SK-N-MC (cell line): ENCODE measurements around the gene DNAH6.

Experiments used
- DNase-seq: peaks from one replicate; pipeline ENCODE4 v3.0.0-alpha.2; 2011; ENCODE audit warnings: low read depth, low spot score
- H3K27ac ChIP-seq: fragments of 200-600 bp; sonication (generic); 2 replicates; pipeline ENCODE4 v1.5.1; 2016; ENCODE audit warnings: mixed run types
- H3K36me3 ChIP-seq: fragments of 200-600 bp; sonication (generic); 2 replicates; pipeline ENCODE4 v1.6.1; 2017; ENCODE audit warnings: antibody characterized with exemption, low read length, mixed read lengths; ENCODE audit not compliant: insufficient read depth
- H3K4me3 ChIP-seq: fragments of 200-600 bp; sonication (generic); 2 replicates; pipeline ENCODE4 v1.5.1; 2016
- H3K9ac ChIP-seq: fragments of 200-600 bp; sonication (generic); 2 replicates; pipeline ENCODE4 v1.8.0; 2017; ENCODE audit warnings: mixed run types, mixed read lengths; ENCODE audit not compliant: insufficient read length
- H3K9me3 ChIP-seq: fragments of 200-600 bp; sonication (generic); 2 replicates; pipeline ENCODE4 v1.6.1; 2017; ENCODE audit warnings: low read depth, mild to moderate bottlenecking, antibody characterized with exemption, low read length, moderate library complexity, mixed read lengths
- EZH2 ChIP-seq: fragments of 200-600 bp; sonication (generic); IDR thresholded peaks from one replicate; pipeline ENCODE4 v1.6.1; 2017; ENCODE audit warnings: antibody characterized with exemption
- FOXP2 ChIP-seq: optimal IDR thresholded peaks from 2 replicates; pipeline ENCODE3; 2011; ENCODE audit warnings: mild to moderate bottlenecking, moderate library complexity; ENCODE audit not compliant: insufficient read depth; ENCODE audit errors: extremely low read length, control extremely low read depth
- POLR2AphosphoS5 ChIP-seq: IDR thresholded peaks from 2 replicates; pipeline ENCODE4 v1.6.1; 2012; ENCODE audit warnings: mild to moderate bottlenecking, low read depth, low read length, borderline replicate concordance

Gene DNAH6

DNA sequence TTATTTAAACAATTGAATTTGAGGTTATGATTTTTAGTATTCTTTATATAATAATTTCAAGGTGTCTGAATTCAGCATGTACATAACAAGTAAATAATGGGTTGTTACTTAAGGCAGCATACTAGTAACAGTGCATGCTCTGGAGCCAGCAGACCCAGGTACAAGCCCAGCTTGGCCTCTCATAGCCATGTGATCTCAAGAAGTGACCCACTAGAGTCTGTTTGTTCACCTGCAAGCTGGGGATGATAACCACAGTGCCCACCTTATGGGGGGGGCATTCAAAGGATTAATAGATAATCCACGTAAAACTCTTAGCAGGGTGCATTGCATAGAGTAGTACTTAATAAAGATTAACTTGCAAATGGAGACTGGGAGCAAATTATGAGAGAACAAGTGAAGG is 201.0 kb downstream of the DNAH6 start:
- no peak for DNase-seq
- no peaks in the 10 kb centered on the region for H3K9me3 ChIP-seq
- no peaks in the 10 kb centered on the region for H3K36me3 ChIP-seq
- H3K4me3 ChIP-seq = no peak overlapping the region
- no peak for TF ChIP-seq EZH2
- no peak for TF ChIP-seq FOXP2
- no peak for TF ChIP-seq POLR2AphosphoS5
- no peak overlapping the region for H3K27ac ChIP-seq
- no peak overlapping the region for H3K9ac ChIP-seq

DNA sequence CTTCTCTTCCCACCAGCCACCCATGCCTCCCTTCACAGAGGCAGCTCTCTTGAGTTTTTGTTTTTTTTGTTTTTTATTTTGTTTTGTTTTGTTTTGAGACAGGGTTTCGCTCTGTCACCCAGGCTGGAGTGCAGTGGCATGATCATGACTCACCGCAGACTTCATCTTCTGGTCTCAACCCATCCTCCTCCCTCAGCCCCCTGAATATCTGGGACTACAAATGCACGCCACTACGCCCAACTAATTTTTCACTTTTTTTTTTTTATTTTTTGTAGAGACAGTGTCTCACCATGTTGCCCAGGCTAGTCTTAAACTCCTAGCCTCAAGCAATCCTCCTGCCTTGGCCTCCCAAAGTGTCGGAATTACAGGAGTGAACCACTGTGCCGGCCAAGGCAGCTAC is 203.1 kb downstream of the DNAH6 start:
- Histone ChIP-seq H3K9ac (no peak overlapping the region), H3K36me3 (no peaks in the 10 kb centered on the region), H3K9me3 (no peaks in the 10 kb centered on the region), H3K4me3 (no peak overlapping the region), H3K27ac (no peak overlapping the region)
- DNase-seq = no peak
- TF ChIP-seq POLR2AphosphoS5 (no peak), EZH2 (no peak), FOXP2 (no peak)

DNA sequence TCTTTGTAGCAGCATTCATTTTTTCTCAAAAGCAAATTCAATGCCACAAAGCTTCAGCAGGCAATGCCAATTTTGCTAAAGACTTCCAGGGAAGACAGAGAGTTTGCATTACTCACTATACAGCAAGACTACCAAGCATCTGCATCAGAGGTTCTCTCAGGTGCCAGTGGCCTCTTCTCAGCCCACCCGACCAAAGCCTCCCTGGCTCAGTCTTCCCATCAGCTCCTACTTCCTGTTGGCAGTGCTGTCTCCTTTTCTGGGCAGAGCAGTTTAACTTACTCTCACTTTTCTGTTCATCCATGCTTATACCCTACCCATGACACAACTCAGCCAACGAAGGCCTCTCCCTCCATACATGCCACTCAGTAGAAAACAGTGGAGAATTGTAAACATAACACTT is 207.5 kb downstream of the DNAH6 start:
- Histone ChIP-seq H3K4me3 (no peak overlapping the region), H3K9me3 (no peaks in the 10 kb centered on the region), H3K27ac (no peak overlapping the region), H3K36me3 (no peaks in the 10 kb centered on the region), H3K9ac (no peak overlapping the region)
- DNase-seq = no peak
- TF ChIP-seq FOXP2 (no peak), EZH2 (no peak), POLR2AphosphoS5 (no peak)

DNA sequence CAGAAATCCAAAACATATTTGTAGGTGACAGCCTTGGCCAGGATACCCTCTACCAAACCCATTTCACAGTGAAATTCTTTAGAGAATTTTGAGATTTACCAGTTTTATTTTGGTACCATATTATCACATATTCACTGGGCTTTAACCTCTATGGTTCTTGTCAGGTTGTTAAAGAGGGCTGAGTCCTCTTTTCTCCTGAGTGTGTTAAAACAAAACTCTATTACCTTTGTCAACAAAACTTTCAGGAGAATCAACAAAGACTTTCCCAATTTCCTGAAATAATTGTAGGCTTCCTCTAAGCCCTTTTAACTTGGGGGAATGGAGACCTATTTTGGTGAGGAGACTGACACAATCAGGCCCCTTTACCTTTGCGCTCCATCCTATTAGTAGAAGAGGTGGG is 209.4 kb downstream of the DNAH6 start:
- Histone ChIP-seq H3K9me3 (no peaks in the 10 kb centered on the region), H3K36me3 (no peaks in the 10 kb centered on the region), H3K9ac (no peak overlapping the region), H3K4me3 (no peak overlapping the region), H3K27ac (no peak overlapping the region)
- TF ChIP-seq POLR2AphosphoS5 = no peak
- no peak for TF ChIP-seq FOXP2
- TF ChIP-seq EZH2 = no peak
- no peak for DNase-seq

DNA sequence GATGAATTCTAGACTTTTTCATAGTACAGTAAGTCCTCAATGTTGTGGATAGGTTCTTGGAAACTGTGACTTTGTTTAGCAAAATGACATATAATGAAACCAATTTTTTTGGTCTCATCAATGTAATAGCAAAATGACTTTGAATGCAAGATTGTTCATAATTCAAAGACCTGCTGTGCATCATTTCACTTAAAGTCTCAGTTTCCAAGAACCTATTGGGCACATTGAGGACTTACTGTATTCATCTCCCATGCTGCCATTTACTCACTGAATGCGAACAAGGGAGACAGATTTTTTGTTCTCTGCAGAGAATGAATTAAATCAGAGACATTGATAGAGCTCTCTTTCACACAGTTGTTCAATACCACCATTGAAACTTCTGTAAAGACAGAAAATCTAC is 211.0 kb downstream of the DNAH6 start:
- H3K36me3 ChIP-seq = no peaks in the 10 kb centered on the region
- H3K4me3 ChIP-seq = no peak overlapping the region
- no peaks in the 10 kb centered on the region for H3K9me3 ChIP-seq
- TF ChIP-seq EZH2 (no peak), POLR2AphosphoS5 (no peak), FOXP2 (no peak)
- no peak overlapping the region for H3K27ac ChIP-seq
- no peak for DNase-seq
- H3K9ac ChIP-seq = no peak overlapping the region

DNA sequence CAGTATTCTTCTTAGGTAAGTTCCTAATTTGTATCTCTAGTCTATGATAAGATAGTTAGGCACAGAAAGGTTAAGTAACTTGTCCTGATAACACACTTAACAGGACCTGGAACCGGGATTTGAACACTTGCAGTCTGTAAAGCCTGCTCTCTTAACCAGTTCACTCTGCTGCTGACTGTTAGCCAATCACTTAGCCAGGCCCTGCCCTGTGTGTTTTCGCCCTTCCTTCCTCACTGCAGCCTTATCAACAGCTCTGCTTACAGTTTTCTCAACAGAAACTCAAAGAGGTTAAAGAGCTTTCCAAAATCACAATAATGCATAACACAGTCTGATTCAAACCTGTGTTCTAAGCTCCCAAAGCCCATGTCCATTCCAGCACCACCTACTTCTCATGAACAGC is 212.9 kb downstream of the DNAH6 start:
- H3K27ac ChIP-seq = no peak overlapping the region
- no peak for DNase-seq
- H3K4me3 ChIP-seq = no peak overlapping the region
- no peaks in the 10 kb centered on the region for H3K36me3 ChIP-seq
- no peak for TF ChIP-seq FOXP2
- no peak for TF ChIP-seq POLR2AphosphoS5
- TF ChIP-seq EZH2 = no peak
- no peaks in the 10 kb centered on the region for H3K9me3 ChIP-seq
- no peak overlapping the region for H3K9ac ChIP-seq

DNA sequence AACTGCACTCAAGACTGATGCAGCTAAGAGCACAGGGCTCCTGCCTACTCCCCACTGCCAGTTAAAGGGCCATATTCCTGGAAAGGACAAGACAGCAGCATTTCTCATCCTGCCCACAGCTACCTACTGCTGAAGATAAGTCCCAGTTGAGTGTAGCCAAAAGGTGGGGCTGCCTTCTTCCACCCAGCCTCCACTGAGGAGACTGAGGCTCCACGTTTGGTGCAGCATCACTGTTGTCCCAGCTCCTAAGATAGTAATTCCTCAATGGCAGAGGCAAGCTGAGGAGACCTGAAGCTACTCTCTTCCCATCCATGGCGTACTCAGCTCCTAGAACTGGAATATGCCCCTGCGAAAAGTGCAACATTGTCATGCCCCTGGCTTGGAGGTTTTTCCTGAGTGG is 214.9 kb downstream of the DNAH6 start:
- Histone ChIP-seq H3K9me3 (no peaks in the 10 kb centered on the region), H3K27ac (no peak overlapping the region), H3K36me3 (no peaks in the 10 kb centered on the region), H3K9ac (no peak overlapping the region), H3K4me3 (no peak overlapping the region)
- TF ChIP-seq POLR2AphosphoS5 (no peak), FOXP2 (no peak), EZH2 (no peak)
- no peak for DNase-seq

DNA sequence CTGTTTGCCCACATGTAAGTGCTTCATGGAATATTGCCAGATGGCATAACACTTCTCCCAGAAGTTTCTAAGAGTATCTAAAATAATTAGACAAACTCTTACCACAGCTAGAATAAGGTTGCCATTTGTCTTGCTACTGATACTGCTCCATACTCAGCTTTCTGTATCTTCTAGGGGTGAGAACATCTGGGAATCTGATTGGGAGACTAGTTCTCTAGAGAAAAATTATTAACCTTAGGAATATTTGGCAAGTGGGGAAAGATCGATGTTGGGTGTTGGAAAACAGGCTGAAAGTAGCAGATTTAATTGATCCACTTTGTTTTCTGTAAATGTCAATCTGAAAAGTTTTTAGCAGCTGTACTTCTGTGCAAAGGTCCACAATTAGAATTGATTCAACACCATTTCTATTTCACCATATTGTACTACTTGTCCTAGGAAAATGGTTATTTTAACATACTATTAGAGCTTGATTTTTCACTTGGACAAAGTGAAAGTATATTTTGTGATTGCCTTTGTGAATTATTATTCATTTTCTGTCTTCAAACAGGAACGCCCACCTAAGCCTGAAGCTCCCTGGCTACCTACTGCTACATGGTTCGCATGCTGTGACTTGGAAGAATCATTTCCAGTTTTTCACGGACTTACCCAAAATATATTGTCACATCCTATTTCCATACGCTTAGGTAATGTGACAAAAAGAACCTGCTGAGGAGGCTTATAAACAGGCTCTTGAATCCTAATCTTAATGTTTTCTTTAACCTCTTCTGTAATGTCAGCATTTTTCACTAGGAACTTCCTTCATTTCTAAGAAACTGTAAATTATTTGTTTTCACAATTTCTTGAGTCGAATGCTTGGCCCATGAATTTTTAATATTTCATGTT is 216.8 kb downstream of the DNAH6 start:
- Histone ChIP-seq H3K9ac (no peak overlapping the region), H3K27ac (no peak overlapping the region), H3K36me3 (no peaks in the 10 kb centered on the region), H3K9me3 (no peaks in the 10 kb centered on the region), H3K4me3 (peak overlapping the region; percentile 53; the same call in 1 of the 2 replicates)
- no peak for TF ChIP-seq EZH2
- TF ChIP-seq FOXP2 = no peak
- no peak for TF ChIP-seq POLR2AphosphoS5
- DNase-seq = no peak

DNA sequence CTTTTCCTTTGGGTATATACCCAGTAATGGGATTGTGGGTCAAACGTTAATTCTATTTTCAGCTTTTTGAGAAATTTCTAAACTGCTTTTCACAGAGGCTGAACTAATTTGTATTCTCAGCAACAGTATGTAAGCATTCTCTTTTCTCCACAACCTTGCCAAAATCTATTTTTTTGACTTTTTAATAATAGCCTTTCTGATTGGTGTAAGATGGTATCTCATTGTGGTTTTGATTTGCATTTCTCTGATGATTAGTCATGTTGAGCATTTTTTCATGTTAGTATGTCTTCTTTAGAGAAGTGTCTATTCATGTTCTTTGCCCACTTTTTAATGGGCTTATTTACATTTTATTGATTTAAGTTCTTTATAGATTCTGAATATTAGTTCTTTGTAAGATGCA is 219.1 kb downstream of the DNAH6 start:
- Histone ChIP-seq H3K9ac (no peak overlapping the region), H3K27ac (no peak overlapping the region), H3K9me3 (no peaks in the 10 kb centered on the region), H3K4me3 (no peak overlapping the region), H3K36me3 (no peaks in the 10 kb centered on the region)
- TF ChIP-seq POLR2AphosphoS5 (no peak), EZH2 (no peak), FOXP2 (no peak)
- no peak for DNase-seq
